ENCODE measurements around the gene CD300A.

DNA sequence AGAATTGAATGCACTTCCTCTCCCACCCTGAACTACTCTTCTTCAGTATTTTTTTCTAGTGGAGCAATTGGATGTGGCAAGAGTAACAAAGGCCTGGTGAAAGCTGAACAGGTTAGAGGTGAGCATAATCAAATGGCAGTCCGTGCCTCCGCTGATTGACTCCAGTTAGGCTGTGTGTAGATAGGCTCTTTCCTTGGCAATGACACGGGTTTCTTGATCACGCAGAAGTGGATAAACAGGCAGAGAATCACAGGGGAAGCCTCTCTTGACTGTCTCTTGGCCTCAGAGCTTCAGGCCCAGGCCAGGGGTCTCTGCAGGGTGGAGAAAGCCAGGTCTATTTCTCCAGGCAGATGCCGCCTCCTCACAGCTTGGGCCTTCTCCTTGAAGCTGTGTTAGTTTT, 60.6 kb downstream of the CD300A start:
- TF ChIP-seq EZH2 (IDR thresholded peaks at IDR 0.05; ENCODE audit: low read length, unreplicated experiment) (no peak), CTCF (conservative IDR thresholded peaks at IDR 0.05; ENCODE audit: low read depth, low read length) (no peak)
